ENCODE results near the gene TMEM135. TPM values are rescaled to one million over a fixed set of nuclear protein-coding genes. Genes with fewer than 3 reads are reported as not detected.

TMEM135 gene
- total RNA-seq, 1 donor from 2014 or later, result 28.8 TPM

- intact Hi-C loops (cut with micrococcal nuclease), result no loop called here
- Mint-ChIP-seq H3K27me3 (ENCODE audit: insufficient read depth) (no peaks in the 10 kb centered on the region), H3K4me3 (no peak overlapping the region), H3K9me3 (no peaks in the 10 kb centered on the region), H3K27ac (no peak overlapping the region), H3K4me1 (ENCODE audit: low read depth) (peaks cover 12% of the 10 kb centered on the region), H3K36me3 (ENCODE audit: low read depth) (peaks cover 2% of the 10 kb centered on the region)
- DNase-seq (ENCODE audit: low spot score), result no peak
Observed at GRCh38 chr11:87298155-87298554, 260.4 kb downstream of the TMEM135 start.

GRCh38 chr11:87299041-87299481 lies 261.3 kb downstream of the TMEM135 start:
- no peak for DNase-seq (ENCODE audit: low spot score)
- Mint-ChIP-seq H3K36me3 (ENCODE audit: low read depth) (peaks cover 2% of the 10 kb centered on the region), H3K9me3 (no peaks in the 10 kb centered on the region), H3K4me1 (ENCODE audit: low read depth) (peaks cover 12% of the 10 kb centered on the region), H3K4me3 (no peak overlapping the region), H3K27ac (peak overlapping the region; percentile 42), H3K27me3 (ENCODE audit: insufficient read depth) (no peaks in the 10 kb centered on the region)
- intact Hi-C loops (cut with micrococcal nuclease), result no loop called here

- intact Hi-C loops (cut with micrococcal nuclease), result no loop called here
- Mint-ChIP-seq H3K4me1 (ENCODE audit: low read depth) (peaks cover 12% of the 10 kb centered on the region), H3K27ac (no peak overlapping the region), H3K4me3 (no peak overlapping the region), H3K27me3 (ENCODE audit: insufficient read depth) (no peaks in the 10 kb centered on the region), H3K9me3 (no peaks in the 10 kb centered on the region), H3K36me3 (ENCODE audit: low read depth) (peaks cover 2% of the 10 kb centered on the region)
- no peak for DNase-seq (ENCODE audit: low spot score)
Observed at GRCh38 chr11:87300640-87301380, 263.1 kb downstream of the TMEM135 start.

GRCh38 chr11:87301785-87302540 lies 264.2 kb downstream of the TMEM135 start:
- DNase-seq (ENCODE audit: low spot score), result no peak
- Mint-ChIP-seq H3K27me3 (ENCODE audit: insufficient read depth) (no peaks in the 10 kb centered on the region), H3K36me3 (ENCODE audit: low read depth) (peaks cover 3% of the 10 kb centered on the region), H3K4me1 (ENCODE audit: low read depth) (peaks cover 12% of the 10 kb centered on the region), H3K4me3 (no peak overlapping the region), H3K9me3 (no peaks in the 10 kb centered on the region), H3K27ac (no peak overlapping the region)
- intact Hi-C loops (cut with micrococcal nuclease), result no loop called here

- Mint-ChIP-seq H3K4me3 (no peak overlapping the region), H3K27me3 (ENCODE audit: insufficient read depth) (no peaks in the 10 kb centered on the region)
- intact Hi-C loops (cut with micrococcal nuclease), result no loop called here
Observed at GRCh38 chr11:87304412-87304811, 266.7 kb downstream of the TMEM135 start.

GRCh38 chr11:87306262-87306851 lies 268.6 kb downstream of the TMEM135 start:
- Mint-ChIP-seq H3K27ac (no peak overlapping the region), H3K27me3 (ENCODE audit: insufficient read depth) (no peaks in the 10 kb centered on the region), H3K4me1 (ENCODE audit: low read depth) (no peaks in the 10 kb centered on the region), H3K4me3 (no peak overlapping the region), H3K9me3 (no peaks in the 10 kb centered on the region), H3K36me3 (ENCODE audit: low read depth) (peaks cover 6% of the 10 kb centered on the region)
- no peak for DNase-seq (ENCODE audit: low spot score)
- intact Hi-C loops (cut with micrococcal nuclease), result no loop called here

More at GRCh38 chr11:87304412-87304811, 266.7 kb downstream of the TMEM135 start:
- Mint-ChIP-seq H3K27ac (no peak overlapping the region), H3K36me3 (ENCODE audit: low read depth) (peaks cover 6% of the 10 kb centered on the region), H3K4me1 (ENCODE audit: low read depth) (peaks cover 12% of the 10 kb centered on the region), H3K9me3 (no peaks in the 10 kb centered on the region)
- no peak for DNase-seq (ENCODE audit: low spot score)

- H3K27me3 Mint-ChIP-seq (ENCODE audit: insufficient read depth), result no peaks in the 10 kb centered on the region
- no peak for DNase-seq (ENCODE audit: low spot score)
- no peaks in the 10 kb centered on the region for H3K4me1 Mint-ChIP-seq (ENCODE audit: low read depth)
- no peaks in the 10 kb centered on the region for H3K9me3 Mint-ChIP-seq
- H3K36me3 Mint-ChIP-seq (ENCODE audit: low read depth), result peaks cover 6% of the 10 kb centered on the region
- intact Hi-C loops (cut with micrococcal nuclease), result no loop called here
- no peak overlapping the region for H3K27ac Mint-ChIP-seq
- H3K4me3 Mint-ChIP-seq, result no peak overlapping the region
Observed at GRCh38 chr11:87307101-87307500, 269.4 kb downstream of the TMEM135 start.

- no peaks in the 10 kb centered on the region for H3K9me3 Mint-ChIP-seq
- no peaks in the 10 kb centered on the region for H3K27me3 Mint-ChIP-seq (ENCODE audit: insufficient read depth)
- H3K36me3 Mint-ChIP-seq (ENCODE audit: low read depth), result no peaks in the 10 kb centered on the region
- H3K4me3 Mint-ChIP-seq, result no peak overlapping the region
- no peak for DNase-seq (ENCODE audit: low spot score)
- H3K4me1 Mint-ChIP-seq (ENCODE audit: low read depth), result no peaks in the 10 kb centered on the region
- intact Hi-C loops (cut with micrococcal nuclease), result no loop called here
- H3K27ac Mint-ChIP-seq, result no peak overlapping the region
Observed at GRCh38 chr11:87315229-87315628, 277.5 kb downstream of the TMEM135 start.

- Mint-ChIP-seq H3K4me3 (no peak overlapping the region), H3K36me3 (ENCODE audit: low read depth) (no peaks in the 10 kb centered on the region), H3K4me1 (ENCODE audit: low read depth) (no peaks in the 10 kb centered on the region), H3K27ac (no peak overlapping the region), H3K27me3 (ENCODE audit: insufficient read depth) (no peaks in the 10 kb centered on the region), H3K9me3 (no peaks in the 10 kb centered on the region)
- intact Hi-C loops (cut with micrococcal nuclease), result no loop called here
- no peak for DNase-seq (ENCODE audit: low spot score)
Observed at GRCh38 chr11:87316491-87316890, 278.8 kb downstream of the TMEM135 start.

GRCh38 chr11:87317441-87317840 lies 279.7 kb downstream of the TMEM135 start:
- Mint-ChIP-seq H3K4me1 (ENCODE audit: low read depth) (no peaks in the 10 kb centered on the region), H3K27me3 (ENCODE audit: insufficient read depth) (no peaks in the 10 kb centered on the region)

GRCh38 chr11:87320123-87320522 lies 282.4 kb downstream of the TMEM135 start:
- intact Hi-C loops (cut with micrococcal nuclease), result no loop called here
- no peak overlapping the region for H3K4me3 Mint-ChIP-seq
- no peak overlapping the region for H3K27ac Mint-ChIP-seq
- no peaks in the 10 kb centered on the region for H3K4me1 Mint-ChIP-seq (ENCODE audit: low read depth)
- H3K36me3 Mint-ChIP-seq (ENCODE audit: low read depth), result peaks cover 2% of the 10 kb centered on the region
- no peaks in the 10 kb centered on the region for H3K9me3 Mint-ChIP-seq
- H3K27me3 Mint-ChIP-seq (ENCODE audit: insufficient read depth), result no peaks in the 10 kb centered on the region
- DNase-seq (ENCODE audit: low spot score), result no peak

More at GRCh38 chr11:87317441-87317840, 279.7 kb downstream of the TMEM135 start:
- H3K4me3 Mint-ChIP-seq, result no peak overlapping the region
- no peaks in the 10 kb centered on the region for H3K9me3 Mint-ChIP-seq
- H3K36me3 Mint-ChIP-seq (ENCODE audit: low read depth), result no peaks in the 10 kb centered on the region
- intact Hi-C loops (cut with micrococcal nuclease), result no loop called here
- no peak overlapping the region for H3K27ac Mint-ChIP-seq
- DNase-seq (ENCODE audit: low spot score), result no peak

GRCh38 chr11:87322568-87322967 lies 284.8 kb downstream of the TMEM135 start:
- Mint-ChIP-seq H3K4me3 (no peak overlapping the region), H3K27ac (no peak overlapping the region), H3K27me3 (ENCODE audit: insufficient read depth) (no peaks in the 10 kb centered on the region), H3K4me1 (ENCODE audit: low read depth) (no peaks in the 10 kb centered on the region), H3K9me3 (no peaks in the 10 kb centered on the region), H3K36me3 (ENCODE audit: low read depth) (peaks cover 6% of the 10 kb centered on the region)
- DNase-seq (ENCODE audit: low spot score), result no peak
- intact Hi-C loops (cut with micrococcal nuclease), result no loop called here

- Mint-ChIP-seq H3K27me3 (ENCODE audit: insufficient read depth) (no peaks in the 10 kb centered on the region), H3K36me3 (ENCODE audit: low read depth) (peaks cover 6% of the 10 kb centered on the region), H3K9me3 (no peaks in the 10 kb centered on the region), H3K4me1 (ENCODE audit: low read depth) (no peaks in the 10 kb centered on the region), H3K4me3 (no peak overlapping the region), H3K27ac (no peak overlapping the region)
- DNase-seq (ENCODE audit: low spot score), result no peak
- intact Hi-C loops (cut with micrococcal nuclease), result no loop called here
Observed at GRCh38 chr11:87323899-87324298, 286.2 kb downstream of the TMEM135 start.

Data from activated T-helper 1 cell treated with anti-CD3 and anti-CD28 coated beads, Interleukin-12 subunit alpha, Interleukin-12 subunit beta, Interleukin-2, Interleukin-4 antibody, amounts not matched to agents 30 ng/mL and 10 ng/mL and 1 ng/mL, durations not matched to agents 14 hours and 24 hours and 36 hours (primary cell).